NCI-H345 (cell line): Measurements from ENCODE around the gene GPBP1L1.
"Not testable (repeated sequence)": the region's sequence is repeated elsewhere in the genome, so short reads cannot be mapped to it uniquely, and the experiment has no call there.

Experiments
- DNase-seq: peaks from one replicate; lab custom pipeline; 2025; lab: John Stamatoyannopoulos, UW

GPBP1L1 gene

GRCh38 chr1:45686288-45687013 lies at the start of gene GPBP1L1:
Gene GPBP1L1, minus strand, starts transcription at chr1:45686533. Its CDS starts 27,446 bp downstream, at chr1:45659087.
- peak; percentile 96 for DNase-seq

- DNase-seq, result no peak
These were observed 44.5 kb upstream of the GPBP1L1 start for GRCh38 chr1:45730780-45731319.

GRCh38 chr1:45730075-45730779 lies 43.9 kb upstream of the GPBP1L1 start:
- no peak for DNase-seq

- not testable (repeated sequence) for DNase-seq
These were observed 39.7 kb upstream of the GPBP1L1 start for GRCh38 chr1:45726007-45726406.

GRCh38 chr1:45723248-45723930 lies 37.1 kb upstream of the GPBP1L1 start:
- DNase-seq, result no peak

- no peak for DNase-seq
These were observed 36.5 kb upstream of the GPBP1L1 start for GRCh38 chr1:45722809-45723208.

- no peak for DNase-seq
These were observed 34.9 kb upstream of the GPBP1L1 start for GRCh38 chr1:45721207-45721606.

- DNase-seq, result no peak
These were observed 32.0 kb upstream of the GPBP1L1 start for GRCh38 chr1:45718289-45718688.

- not testable (repeated sequence) for DNase-seq
These were observed 31.1 kb upstream of the GPBP1L1 start for GRCh38 chr1:45717386-45717785.

GRCh38 chr1:45716700-45717099 lies 30.4 kb upstream of the GPBP1L1 start:
- DNase-seq, result no peak

- no peak for DNase-seq
These were observed 27.4 kb upstream of the GPBP1L1 start for GRCh38 chr1:45713711-45714110.

GRCh38 chr1:45704637-45705036 lies 18.3 kb upstream of the GPBP1L1 start:
- DNase-seq, result no peak

- no peak for DNase-seq
These were observed 8.5 kb upstream of the GPBP1L1 start for GRCh38 chr1:45694823-45695222.

GRCh38 chr1:45693811-45694210 lies 7.5 kb upstream of the GPBP1L1 start:
- not testable (repeated sequence) for DNase-seq

GRCh38 chr1:45687754-45688740 lies 1.7 kb upstream of the GPBP1L1 start, which contains the start of gene TMEM69:
Gene TMEM69, plus strand, starts transcription at chr1:45688181. Its CDS starts 2,888 bp downstream, at chr1:45691069.
- peak; percentile 91 for DNase-seq

- peak; percentile 99 for DNase-seq
These were observed 851 bp upstream of the GPBP1L1 start for GRCh38 chr1:45687014-45687753.

- DNase-seq, result peak; percentile 64
These were observed 382 bp downstream of the GPBP1L1 start for GRCh38 chr1:45686015-45686287.

- DNase-seq, result no peak
These were observed 872 bp downstream of the GPBP1L1 start for GRCh38 chr1:45685308-45686014.

- no peak for DNase-seq
These were observed 1.9 kb downstream of the GPBP1L1 start for GRCh38 chr1:45684402-45684801.

GRCh38 chr1:45682942-45683341 lies 3.4 kb downstream of the GPBP1L1 start:
- DNase-seq, result no peak
